B cell (primary cell): ENCODE data around the gene GPHN. TPM values are rescaled to one million over a fixed set of nuclear protein-coding genes. Genes with fewer than 3 reads are reported as not detected.

Experiments used
- ATAC-seq: fragments of 200-7000 bp; cut with Tn5 transposase; one replicate; pipeline ENCODE4 v1.10.0; 2021; ENCODE audit warnings: low read depth, mild to moderate bottlenecking, moderate number of reproducible peaks, moderate library complexity
- CTCF ChIA-PET: fragments of 350-600 bp; sonication (Branson Sonifier 250); formaldehyde crosslinking; loops from one replicate; lab custom pipeline; 2021; ENCODE audit warnings: antibody characterized with exemption, inconsistent platforms; lab: Charles Lee
- POLR2A ChIA-PET: fragments of 350-600 bp; sonication (Branson Sonifier 250); formaldehyde crosslinking; loops from one replicate; lab custom pipeline; 2021; ENCODE audit warnings: antibody characterized with exemption; lab: Charles Lee
- DNase-seq: peaks from one replicate; pipeline ENCODE4 v3.0.0; 2013
- H2AFZ ChIP-seq: 2 replicates; pipeline ENCODE4 v1.6.1; 2012; ENCODE audit warnings: mild to moderate bottlenecking, low read depth, low read length; ENCODE audit not compliant: insufficient read depth, poor library complexity, severe bottlenecking
- H3K27ac ChIP-seq, 2 donors: 1 replicate in 1 of 2; 2 replicates in 1 of 2; pipeline ENCODE4 v1.5.1; 2012 to 2013; ENCODE audit warnings: low read length in 2 of 2, mild to moderate bottlenecking in 2 of 2, moderate library complexity in 1 of 2
- H3K27me3 ChIP-seq, 4 experiments: fragments of 200-600 bp in 1 of 4; sonication (generic) in 1 of 4; replicated peaks in 1 of 4; 1 replicate in 2 of 4; 2 replicates in 2 of 4; pipeline versions ENCODE4 v1.6.1 to v1.7.0; 2013 to 2016; ENCODE audit warnings: low read length in 3 of 4, mild to moderate bottlenecking in 2 of 4, mixed read lengths in 1 of 4, moderate library complexity in 1 of 4; ENCODE audit not compliant: insufficient read depth in 4 of 4, control insufficient read depth in 3 of 4; ENCODE audit errors: control extremely low read depth in 1 of 4
- H3K36me3 ChIP-seq, 2 experiments: replicated peaks in 1 of 2; 1 replicate in 1 of 2; 2 replicates in 1 of 2; pipeline versions ENCODE4 v1.6.1 to v1.7.1; 2013; ENCODE audit warnings: low read length in 1 of 2; ENCODE audit not compliant: insufficient read depth in 2 of 2, control insufficient read depth in 1 of 2; ENCODE audit errors: control extremely low read depth in 1 of 2, extremely low read depth in 1 of 2
- H3K4me1 ChIP-seq, 2 donors: fragments of 200-600 bp in 1 of 2; sonication (generic) in 1 of 2; 1 replicate in 1 of 2; 2 replicates in 1 of 2; pipeline versions ENCODE4 v1.5.1 to v1.6.1; 2013 to 2017; ENCODE audit warnings: low read length in 2 of 2; ENCODE audit not compliant: control insufficient read depth in 2 of 2, insufficient read depth in 2 of 2
- H3K4me2 ChIP-seq: replicated peaks from 2 replicates; pipeline ENCODE3; 2012; ENCODE audit warnings: mild to moderate bottlenecking, low read depth, low read length; ENCODE audit not compliant: poor library complexity, severe bottlenecking
- H3K4me3 ChIP-seq, 5 experiments: fragments of 200-600 bp in 1 of 5; sonication (generic) in 1 of 5; 1 replicate in 3 of 5; 2 replicates in 2 of 5; pipeline versions ENCODE4 v1.5.1 to v1.7.0; 2011 to 2016; ENCODE audit warnings: low read length in 4 of 5, mild to moderate bottlenecking in 4 of 5, low read depth in 2 of 5, control low read depth in 1 of 5, moderate library complexity in 1 of 5; ENCODE audit not compliant: insufficient read depth in 1 of 5; ENCODE audit errors: control extremely low read depth in 1 of 5, extremely low read depth in 1 of 5
- H3K79me2 ChIP-seq: fragments of 200-600 bp; sonication (generic); one replicate; pipeline ENCODE4 v1.6.0; 2016; ENCODE audit warnings: low read length; ENCODE audit not compliant: control insufficient read depth, insufficient read depth
- H3K9ac ChIP-seq: fragments of 200-600 bp; sonication (generic); 2 replicates; pipeline ENCODE4 v1.6.1; 2017; ENCODE audit warnings: mild to moderate bottlenecking, low read length, moderate library complexity
- H3K9me3 ChIP-seq, 3 donors: one replicate each; pipeline versions ENCODE4 v1.6.1 to v1.7.1; 2013; ENCODE audit warnings: low read length in 2 of 3; ENCODE audit not compliant: control insufficient read depth in 2 of 3, insufficient read depth in 1 of 3; ENCODE audit errors: control extremely low read depth in 1 of 3
- H4K20me1 ChIP-seq: 2 replicates; pipeline ENCODE4 v1.6.0; 2012; ENCODE audit warnings: mild to moderate bottlenecking, low read length; ENCODE audit not compliant: insufficient read depth, control insufficient read depth, poor library complexity, severe bottlenecking
- H3K27ac Mint-ChIP-seq: one replicate; pipeline ENCODE4 v1.8.0; 2021; ENCODE audit warnings: mixed read lengths
- H3K27me3 Mint-ChIP-seq: one replicate; pipeline ENCODE4 v1.8.0; 2021; ENCODE audit warnings: mixed read lengths
- H3K4me1 Mint-ChIP-seq: one replicate; pipeline ENCODE4 v1.8.0; 2021; ENCODE audit warnings: mixed read lengths
- H3K4me3 Mint-ChIP-seq: one replicate; pipeline ENCODE4 v1.8.0; 2021; ENCODE audit warnings: mixed read lengths
- H3K9me3 Mint-ChIP-seq: one replicate; pipeline ENCODE4 v1.8.0; 2022; ENCODE audit warnings: mixed read lengths; ENCODE audit not compliant: insufficient read depth
- EZH2 ChIP-seq: IDR thresholded peaks from 2 replicates; pipeline ENCODE4 v1.6.1; 2012; ENCODE audit warnings: borderline replicate concordance, low read depth, mild to moderate bottlenecking, moderate library complexity, low read length; ENCODE audit not compliant: insufficient read depth, poor library complexity, severe bottlenecking
- WGBS: methylation state at CpG from one replicate; pipeline ENCODE4 v1.1.5; 2013; ENCODE audit warnings: missing lambda C conversion rate; ENCODE audit not compliant: insufficient coverage; 5-methylcytosine and 5-hydroxymethylcytosine counted together
- intact Hi-C: fragments of 100-400 bp; cut with micrococcal nuclease; formaldehyde crosslinking; loops from one replicate; pipeline ENCODE4 v1.10.0; 2022
- polyA plus RNA-seq: library from polyadenylated mRNA; depleted of rRNA; stranded (reverse); fragments of >200 nt; gene quantifications from 2 replicates; pipeline ENCODE4 v1.2.3, GENCODE V29; 2012
- total RNA-seq, 2 donors: library from RNA; stranded (reverse); fragments of 120-200 nt in 1 of 2; gene quantifications; 1 replicate in 1 of 2; 2 replicates in 1 of 2; pipeline versions ENCODE4 v1.2.3 to v1.2.4, GENCODE V29; 2013 to 2022
- TF ChIP-seq, protein P1 (sequence below): fragments of 200-600 bp; IDR thresholded peaks from one replicate; pipeline ENCODE4 v1.8.0; 2022; ENCODE audit warnings: antibody characterized with exemption, mild to moderate bottlenecking

The GPHN gene
- total and polyA plus RNA-seq, 2 donors (not counting 1 experiment from before 2014, with no cell fraction given) = 3.4 to 18.0 TPM

DNA sequence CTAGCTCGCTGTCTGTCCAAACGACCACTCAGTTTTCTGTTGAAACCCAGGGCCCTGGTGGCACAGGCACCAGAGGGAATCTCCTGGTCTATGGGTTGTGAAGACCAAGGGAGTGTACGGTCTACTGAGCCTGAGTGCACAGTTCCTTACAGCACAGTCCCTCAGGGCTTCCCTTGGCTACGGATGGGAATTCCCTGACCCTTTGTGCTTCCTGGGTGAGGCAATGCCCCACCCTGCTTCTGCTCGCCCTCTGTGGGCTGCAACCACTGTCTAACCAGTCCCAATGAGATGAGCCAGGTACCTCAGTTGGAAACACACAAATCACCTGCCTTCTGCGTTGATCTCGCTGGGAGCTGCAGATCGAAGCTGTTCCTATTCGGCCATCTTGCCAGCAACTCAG lies 22.6 kb downstream of the GPHN start:
- Histone ChIP-seq H2AFZ (no peak overlapping the region), H3K36me3 (no peaks in the 10 kb centered on the region), H3K9me3 (no peaks in the 10 kb centered on the region), H4K20me1 (no peaks in the 10 kb centered on the region), H3K4me3 (no peak overlapping the region), H3K9ac (no peak overlapping the region), H3K27ac (no peak overlapping the region), H3K27me3 (no peaks in the 10 kb centered on the region), H3K4me2 (no peak overlapping the region), H3K4me1 (no peaks in the 10 kb centered on the region), H3K79me2 (peaks cover 13% of the 10 kb centered on the region)
- intact Hi-C loops = no loop called here
- Mint-ChIP-seq H3K27me3 (no peaks in the 10 kb centered on the region), H3K4me3 (no peak overlapping the region), H3K4me1 (peaks cover 32% of the 10 kb centered on the region), H3K9me3 (no peaks in the 10 kb centered on the region), H3K27ac (no peak overlapping the region)
- TF ChIP-seq, protein P1, sequence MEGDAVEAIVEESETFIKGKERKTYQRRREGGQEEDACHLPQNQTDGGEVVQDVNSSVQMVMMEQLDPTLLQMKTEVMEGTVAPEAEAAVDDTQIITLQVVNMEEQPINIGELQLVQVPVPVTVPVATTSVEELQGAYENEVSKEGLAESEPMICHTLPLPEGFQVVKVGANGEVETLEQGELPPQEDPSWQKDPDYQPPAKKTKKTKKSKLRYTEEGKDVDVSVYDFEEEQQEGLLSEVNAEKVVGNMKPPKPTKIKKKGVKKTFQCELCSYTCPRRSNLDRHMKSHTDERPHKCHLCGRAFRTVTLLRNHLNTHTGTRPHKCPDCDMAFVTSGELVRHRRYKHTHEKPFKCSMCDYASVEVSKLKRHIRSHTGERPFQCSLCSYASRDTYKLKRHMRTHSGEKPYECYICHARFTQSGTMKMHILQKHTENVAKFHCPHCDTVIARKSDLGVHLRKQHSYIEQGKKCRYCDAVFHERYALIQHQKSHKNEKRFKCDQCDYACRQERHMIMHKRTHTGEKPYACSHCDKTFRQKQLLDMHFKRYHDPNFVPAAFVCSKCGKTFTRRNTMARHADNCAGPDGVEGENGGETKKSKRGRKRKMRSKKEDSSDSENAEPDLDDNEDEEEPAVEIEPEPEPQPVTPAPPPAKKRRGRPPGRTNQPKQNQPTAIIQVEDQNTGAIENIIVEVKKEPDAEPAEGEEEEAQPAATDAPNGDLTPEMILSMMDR = no peak
- TF ChIP-seq EZH2 = no peak
- 91% methylated on average over 8 of the region's 9 CpGs for WGBS
- DNase-seq (no peak), ATAC-seq (no peak)
- ChIA-PET CTCF (no interaction called here), POLR2A (no interaction called here)

DNA sequence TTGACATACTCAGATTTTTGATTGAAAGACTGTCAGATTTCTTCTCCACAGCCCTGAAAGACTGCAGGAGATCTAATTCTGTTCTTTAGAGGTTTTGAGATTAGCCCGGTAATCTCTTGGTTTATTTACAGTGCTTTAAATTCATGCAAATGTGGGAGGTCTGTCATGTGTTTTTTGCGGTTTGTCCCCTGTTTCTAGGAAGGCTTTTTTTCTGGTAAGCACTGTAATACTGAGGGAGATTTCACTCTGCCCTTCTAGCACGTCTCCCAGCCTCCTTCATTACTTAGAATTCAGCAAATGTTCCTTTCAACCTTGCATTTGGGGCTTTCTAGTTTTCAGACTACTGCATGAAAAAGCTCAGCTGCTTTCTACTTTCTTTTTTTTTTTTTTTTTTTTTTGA lies 31.1 kb downstream of the GPHN start:
- ChIA-PET CTCF (no interaction called here), POLR2A (interaction anchor here (0.7 kb wide), 1 partner anchor 1550 kb away, joined by 5 read pairs; no protein-coding TSS in a partner anchor)
- 60% methylated on average over 1 of the region's 3 CpGs for WGBS

More for the DNA sequence above, 31.1 kb downstream of the GPHN start:
- no peak overlapping the region for H3K27ac ChIP-seq
- no peak overlapping the region for H2AFZ ChIP-seq
- H3K4me3 ChIP-seq = no peak overlapping the region
- ATAC-seq (no peak), DNase-seq (no peak)
- H3K4me2 ChIP-seq = peak overlapping the region; percentile 23
- H3K9me3 ChIP-seq = peaks cover 0 to 3% (median 0%) of the 10 kb centered on the region in 3 donors
- H3K9ac ChIP-seq = no peak overlapping the region
- H3K9me3 Mint-ChIP-seq = no peaks in the 10 kb centered on the region
- no peaks in the 10 kb centered on the region for H3K36me3 ChIP-seq
- no peak overlapping the region for H3K27ac Mint-ChIP-seq
- intact Hi-C loops = no loop called here
- H3K4me3 Mint-ChIP-seq = no peak overlapping the region
- H3K4me1 ChIP-seq = no peaks in the 10 kb centered on the region
- no peaks in the 10 kb centered on the region for H4K20me1 ChIP-seq
- TF ChIP-seq EZH2 = no peak
- TF ChIP-seq, protein P1 = no peak
- H3K27me3 ChIP-seq = no peaks in the 10 kb centered on the region
- peaks cover 7% of the 10 kb centered on the region for H3K4me1 Mint-ChIP-seq
- H3K79me2 ChIP-seq = peaks cover 18% of the 10 kb centered on the region
- H3K27me3 Mint-ChIP-seq = no peaks in the 10 kb centered on the region
